NB4 (cell line): Measurements from ENCODE around the gene EXOC1L.

Experiments
- MYC ChIP-seq: IDR thresholded peaks from 2 replicates; pipeline ENCODE4 v1.6.1; 2011; ENCODE audit warnings: low read depth, low read length
- POLR2A ChIP-seq: IDR thresholded peaks from 2 replicates; pipeline ENCODE4 v1.6.1; 2011; ENCODE audit warnings: mild to moderate bottlenecking; ENCODE audit not compliant: insufficient read length; ENCODE audit errors: extremely low read depth
- TF ChIP-seq, protein P1 (sequence below): IDR thresholded peaks from one replicate; pipeline ENCODE4 v1.5.1; 2012; ENCODE audit warnings: low read depth, low read length

DNA sequence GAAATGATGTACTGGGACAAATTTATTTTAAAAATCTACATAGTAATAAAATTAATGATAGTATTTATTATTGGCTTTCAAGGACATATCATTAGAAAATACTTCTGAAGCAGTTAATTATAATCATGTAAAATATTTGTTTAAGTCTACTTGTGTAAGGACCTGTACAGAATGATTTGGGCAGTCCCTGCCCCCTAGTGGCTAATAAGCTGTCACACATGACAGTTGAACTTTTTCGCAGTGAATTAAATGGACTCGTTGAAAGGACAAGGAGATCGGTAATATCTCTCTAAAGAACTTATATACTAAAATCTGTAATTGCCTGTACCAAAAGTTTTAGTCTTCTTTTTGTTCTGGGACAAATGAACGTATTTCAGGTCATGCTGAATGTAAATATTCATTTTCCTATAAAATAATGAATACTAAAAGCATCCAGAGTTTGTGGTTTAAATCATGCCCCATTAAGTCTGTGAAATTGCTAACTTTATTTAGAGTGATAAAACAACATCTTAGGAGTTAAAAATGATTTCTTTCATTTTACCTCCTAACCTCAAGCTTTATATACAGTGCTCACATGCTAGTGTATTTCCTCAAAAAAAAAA lies 47.5 kb downstream of the EXOC1L start:
- TF ChIP-seq, protein P1, sequence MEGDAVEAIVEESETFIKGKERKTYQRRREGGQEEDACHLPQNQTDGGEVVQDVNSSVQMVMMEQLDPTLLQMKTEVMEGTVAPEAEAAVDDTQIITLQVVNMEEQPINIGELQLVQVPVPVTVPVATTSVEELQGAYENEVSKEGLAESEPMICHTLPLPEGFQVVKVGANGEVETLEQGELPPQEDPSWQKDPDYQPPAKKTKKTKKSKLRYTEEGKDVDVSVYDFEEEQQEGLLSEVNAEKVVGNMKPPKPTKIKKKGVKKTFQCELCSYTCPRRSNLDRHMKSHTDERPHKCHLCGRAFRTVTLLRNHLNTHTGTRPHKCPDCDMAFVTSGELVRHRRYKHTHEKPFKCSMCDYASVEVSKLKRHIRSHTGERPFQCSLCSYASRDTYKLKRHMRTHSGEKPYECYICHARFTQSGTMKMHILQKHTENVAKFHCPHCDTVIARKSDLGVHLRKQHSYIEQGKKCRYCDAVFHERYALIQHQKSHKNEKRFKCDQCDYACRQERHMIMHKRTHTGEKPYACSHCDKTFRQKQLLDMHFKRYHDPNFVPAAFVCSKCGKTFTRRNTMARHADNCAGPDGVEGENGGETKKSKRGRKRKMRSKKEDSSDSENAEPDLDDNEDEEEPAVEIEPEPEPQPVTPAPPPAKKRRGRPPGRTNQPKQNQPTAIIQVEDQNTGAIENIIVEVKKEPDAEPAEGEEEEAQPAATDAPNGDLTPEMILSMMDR, result peak; percentile 83
- TF ChIP-seq POLR2A, result no peak
- TF ChIP-seq MYC, result no peak
